ENCODE measurements around the gene ZNF786.

DNA sequence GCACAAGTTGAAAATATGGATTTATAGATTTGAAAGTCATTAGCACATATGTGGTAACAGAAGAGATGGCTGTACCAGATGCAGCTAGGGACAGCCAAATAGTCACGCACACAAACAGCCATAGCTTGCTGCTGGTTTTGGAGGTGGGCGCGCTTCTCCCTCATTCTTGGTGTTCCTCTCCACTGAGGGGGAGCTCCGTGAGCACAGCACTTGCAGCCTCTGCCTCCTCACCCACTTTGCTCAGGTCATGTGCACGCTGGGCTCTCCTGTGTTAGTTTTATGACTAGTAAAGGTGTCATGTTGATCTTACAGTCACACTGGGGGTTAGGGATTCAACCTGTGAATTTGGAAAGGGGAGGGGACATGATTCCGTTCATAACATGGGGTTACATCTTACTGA is 8.5 kb upstream of the ZNF786 start:
- TF ChIP-seq, protein P1, sequence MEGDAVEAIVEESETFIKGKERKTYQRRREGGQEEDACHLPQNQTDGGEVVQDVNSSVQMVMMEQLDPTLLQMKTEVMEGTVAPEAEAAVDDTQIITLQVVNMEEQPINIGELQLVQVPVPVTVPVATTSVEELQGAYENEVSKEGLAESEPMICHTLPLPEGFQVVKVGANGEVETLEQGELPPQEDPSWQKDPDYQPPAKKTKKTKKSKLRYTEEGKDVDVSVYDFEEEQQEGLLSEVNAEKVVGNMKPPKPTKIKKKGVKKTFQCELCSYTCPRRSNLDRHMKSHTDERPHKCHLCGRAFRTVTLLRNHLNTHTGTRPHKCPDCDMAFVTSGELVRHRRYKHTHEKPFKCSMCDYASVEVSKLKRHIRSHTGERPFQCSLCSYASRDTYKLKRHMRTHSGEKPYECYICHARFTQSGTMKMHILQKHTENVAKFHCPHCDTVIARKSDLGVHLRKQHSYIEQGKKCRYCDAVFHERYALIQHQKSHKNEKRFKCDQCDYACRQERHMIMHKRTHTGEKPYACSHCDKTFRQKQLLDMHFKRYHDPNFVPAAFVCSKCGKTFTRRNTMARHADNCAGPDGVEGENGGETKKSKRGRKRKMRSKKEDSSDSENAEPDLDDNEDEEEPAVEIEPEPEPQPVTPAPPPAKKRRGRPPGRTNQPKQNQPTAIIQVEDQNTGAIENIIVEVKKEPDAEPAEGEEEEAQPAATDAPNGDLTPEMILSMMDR (IDR thresholded peaks at IDR 0.05): no peak
- TF ChIP-seq POLR2A (IDR thresholded peaks at IDR 0.05) (no peak), EP300 (IDR thresholded peaks at IDR 0.05) (no peak), POLR2AphosphoS5 (IDR thresholded peaks at IDR 0.05) (no peak)
